ENCODE results near the gene PPP2R2D. TPM values are rescaled to one million over a fixed set of nuclear protein-coding genes. Genes with fewer than 3 reads are reported as not detected.
A peak's percentile ranks its signal among the peaks of the same experiment; 100 is the strongest.

The PPP2R2D gene
- total RNA-seq, 2 donors from 2014 or later, result 35.5 to 37.5 TPM

DNA sequence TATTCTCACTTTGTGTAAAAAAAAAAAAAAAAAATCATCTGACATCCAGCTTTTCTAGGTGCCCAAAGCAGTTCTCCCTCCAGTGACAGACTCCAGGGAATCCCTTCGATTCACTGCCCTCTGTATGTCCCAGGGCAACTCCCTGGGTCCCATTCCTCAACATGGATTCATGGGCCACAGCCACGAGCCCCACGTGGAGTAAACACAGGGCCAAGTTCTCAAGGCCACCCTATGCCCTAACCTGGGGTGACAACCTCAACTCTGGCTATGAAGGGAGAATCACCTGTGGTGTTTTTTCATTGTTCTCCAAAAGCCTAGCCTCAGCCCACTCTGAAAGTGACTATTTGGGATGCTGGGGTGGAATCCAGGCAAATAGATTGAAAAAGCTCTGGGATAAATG, 77.6 kb downstream of the PPP2R2D start:
- Histone ChIP-seq H3K36me3 (ENCODE audit: control insufficient read depth, insufficient read depth, low read length) (peaks cover 49% of the 10 kb centered on the region), H3K27ac (ENCODE audit: low read depth, low read length) (no peak overlapping the region), H3K4me1 (ENCODE audit: control insufficient read depth, insufficient read depth, low read length) (no peaks in the 10 kb centered on the region), H3K27me3 (ENCODE audit: control insufficient read depth, insufficient read depth, low read length, poor library complexity, severe bottlenecking) (peaks cover 7% of the 10 kb centered on the region), H3K4me3 (ENCODE audit: low read length) (peak overlapping the region; percentile 93), H3K9ac (ENCODE audit: extremely low read depth, low read length, poor library complexity, severe bottlenecking) (no peak overlapping the region), H3K9me3 (ENCODE audit: control insufficient read depth, low read length) (no peaks in the 10 kb centered on the region)
- peaks cover 7% of the 10 kb centered on the region for H3K27me3 Mint-ChIP-seq (ENCODE audit: insufficient read depth)
- WGBS, 2 experiments (ENCODE audit: insufficient coverage in 1 of 2, insufficient read length in 1 of 2), result 79 to 82% methylated on average over 3 of the region's 3 CpGs
- TF ChIP-seq, protein P1, sequence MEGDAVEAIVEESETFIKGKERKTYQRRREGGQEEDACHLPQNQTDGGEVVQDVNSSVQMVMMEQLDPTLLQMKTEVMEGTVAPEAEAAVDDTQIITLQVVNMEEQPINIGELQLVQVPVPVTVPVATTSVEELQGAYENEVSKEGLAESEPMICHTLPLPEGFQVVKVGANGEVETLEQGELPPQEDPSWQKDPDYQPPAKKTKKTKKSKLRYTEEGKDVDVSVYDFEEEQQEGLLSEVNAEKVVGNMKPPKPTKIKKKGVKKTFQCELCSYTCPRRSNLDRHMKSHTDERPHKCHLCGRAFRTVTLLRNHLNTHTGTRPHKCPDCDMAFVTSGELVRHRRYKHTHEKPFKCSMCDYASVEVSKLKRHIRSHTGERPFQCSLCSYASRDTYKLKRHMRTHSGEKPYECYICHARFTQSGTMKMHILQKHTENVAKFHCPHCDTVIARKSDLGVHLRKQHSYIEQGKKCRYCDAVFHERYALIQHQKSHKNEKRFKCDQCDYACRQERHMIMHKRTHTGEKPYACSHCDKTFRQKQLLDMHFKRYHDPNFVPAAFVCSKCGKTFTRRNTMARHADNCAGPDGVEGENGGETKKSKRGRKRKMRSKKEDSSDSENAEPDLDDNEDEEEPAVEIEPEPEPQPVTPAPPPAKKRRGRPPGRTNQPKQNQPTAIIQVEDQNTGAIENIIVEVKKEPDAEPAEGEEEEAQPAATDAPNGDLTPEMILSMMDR (conservative IDR thresholded peaks at IDR 0.05), result no peak
- peaks cover 51% of the 10 kb centered on the region for H3K36me3 Mint-ChIP-seq (ENCODE audit: low read depth)
- H3K9me3 Mint-ChIP-seq, result peaks cover 9% of the 10 kb centered on the region
- H3K27ac Mint-ChIP-seq, result peak overlapping the region; percentile 19
- peak overlapping the region; percentile 85 for H3K4me3 Mint-ChIP-seq
- no peak for DNase-seq
- peaks cover 31% of the 10 kb centered on the region for H3K4me1 Mint-ChIP-seq

GRCh38 chr10:131978851-131979250, 78.0 kb downstream of the PPP2R2D start:
- WGBS, 2 experiments (ENCODE audit: insufficient coverage in 1 of 2, insufficient read length in 1 of 2), result 61 to 81% methylated on average over 2 to 6 of the region's 6 CpGs
- peaks cover 29% of the 10 kb centered on the region for H3K4me1 Mint-ChIP-seq
- H3K27me3 ChIP-seq (ENCODE audit: control insufficient read depth, insufficient read depth, low read length, poor library complexity, severe bottlenecking), result peaks cover 7% of the 10 kb centered on the region
- H3K27ac ChIP-seq (ENCODE audit: low read depth, low read length), result no peak overlapping the region
- peaks cover 11% of the 10 kb centered on the region for H3K27me3 Mint-ChIP-seq (ENCODE audit: insufficient read depth)
- peaks cover 11% of the 10 kb centered on the region for H3K9me3 Mint-ChIP-seq
- peak; percentile 74 for DNase-seq
- H3K36me3 ChIP-seq (ENCODE audit: control insufficient read depth, insufficient read depth, low read length), result peaks cover 44% of the 10 kb centered on the region
- no peak overlapping the region for H3K9ac ChIP-seq (ENCODE audit: extremely low read depth, low read length, poor library complexity, severe bottlenecking)
- peaks cover 47% of the 10 kb centered on the region for H3K36me3 Mint-ChIP-seq (ENCODE audit: low read depth)
- H3K4me3 ChIP-seq (ENCODE audit: low read length), result peak overlapping the region; percentile 93
- peak overlapping the region; percentile 85 for H3K4me3 Mint-ChIP-seq
- H3K4me1 ChIP-seq (ENCODE audit: control insufficient read depth, insufficient read depth, low read length), result no peaks in the 10 kb centered on the region
- TF ChIP-seq, protein P1 (conservative IDR thresholded peaks at IDR 0.05), result no peak
- no peak overlapping the region for H3K27ac Mint-ChIP-seq
- H3K9me3 ChIP-seq (ENCODE audit: control insufficient read depth, low read length), result peaks cover 4% of the 10 kb centered on the region

DNA sequence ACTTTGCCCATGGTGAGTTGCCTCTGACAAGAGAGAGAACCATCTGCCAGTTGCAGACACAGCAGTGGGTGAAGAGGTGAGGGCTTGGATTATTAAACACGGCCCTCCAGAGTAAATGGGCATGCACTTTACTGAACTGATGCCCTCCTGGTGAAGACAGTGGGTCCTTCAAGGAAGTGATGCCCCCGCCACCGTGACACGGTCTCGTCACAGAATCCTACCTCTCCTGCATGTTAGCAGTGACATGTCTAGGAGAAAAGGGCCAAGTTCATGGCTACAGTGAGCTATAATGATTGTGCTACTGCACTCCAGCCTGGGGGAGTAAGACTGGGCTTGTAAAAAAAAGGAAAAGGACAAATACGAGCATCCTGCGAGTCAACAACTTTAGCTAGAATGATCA, 78.5 kb downstream of the PPP2R2D start:
- Mint-ChIP-seq H3K36me3 (ENCODE audit: low read depth) (peaks cover 45% of the 10 kb centered on the region), H3K9me3 (peaks cover 14% of the 10 kb centered on the region), H3K27ac (peak overlapping the region; percentile 50), H3K4me1 (peaks cover 29% of the 10 kb centered on the region), H3K4me3 (peak overlapping the region; percentile 85), H3K27me3 (ENCODE audit: insufficient read depth) (peaks cover 16% of the 10 kb centered on the region)
- 80 to 86% methylated on average over 7 of the region's 7 CpGs for WGBS, 2 experiments (ENCODE audit: insufficient coverage in 1 of 2, insufficient read length in 1 of 2)
- Histone ChIP-seq H3K36me3 (ENCODE audit: control insufficient read depth, insufficient read depth, low read length) (peaks cover 39% of the 10 kb centered on the region), H3K27me3 (ENCODE audit: control insufficient read depth, insufficient read depth, low read length, poor library complexity, severe bottlenecking) (peaks cover 7% of the 10 kb centered on the region), H3K4me1 (ENCODE audit: control insufficient read depth, insufficient read depth, low read length) (no peaks in the 10 kb centered on the region), H3K9me3 (ENCODE audit: control insufficient read depth, low read length) (peaks cover 8% of the 10 kb centered on the region), H3K9ac (ENCODE audit: extremely low read depth, low read length, poor library complexity, severe bottlenecking) (peak overlapping the region; percentile 80), H3K27ac (ENCODE audit: low read depth, low read length) (no peak overlapping the region), H3K4me3 (ENCODE audit: low read length) (peak overlapping the region; percentile 93)
- TF ChIP-seq, protein P1 (conservative IDR thresholded peaks at IDR 0.05), result no peak
- DNase-seq, result no peak

Data from endodermal cell (in vitro differentiated cells).